NCI-H460 (cell line): Measurements from ENCODE around the gene CXADR. TPM values are rescaled to one million over a fixed set of nuclear protein-coding genes. Genes with fewer than 3 reads are reported as not detected.

Source experiments
- DNase-seq: peaks from one replicate; pipeline ENCODE4 v3.0.0-alpha.2; 2016; ENCODE audit warnings: low read depth; ENCODE audit errors: extremely low read depth
- total RNA-seq: library from RNA; depleted of rRNA; stranded (reverse); fragments of >200 nt; shearing (Covaris generic); gene quantifications from 2 replicates; pipeline ENCODE4 v1.2.3, GENCODE V29; 2014

Gene CXADR
- total RNA-seq, 1 experiment from 2014 or later = 25.8 TPM

DNA sequence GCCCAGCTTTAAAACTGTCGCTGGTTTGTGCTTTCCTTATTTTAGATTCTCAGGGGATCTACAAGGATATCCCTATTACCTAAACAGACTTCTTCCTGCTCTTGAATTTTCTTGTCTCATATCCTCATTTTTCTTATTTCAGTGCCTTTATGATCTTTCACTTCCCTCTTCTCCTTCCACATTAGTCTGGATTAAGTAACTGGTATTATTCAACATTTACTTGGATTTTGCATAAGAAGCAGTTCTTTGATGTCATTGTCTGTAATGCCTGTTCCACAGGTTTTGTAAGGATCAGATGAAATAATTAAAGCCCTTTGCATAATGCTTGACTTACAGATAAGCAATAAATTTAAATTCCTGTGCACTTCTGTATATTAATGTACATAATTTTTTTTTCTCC, 26.5 kb downstream of the CXADR start:
- no peak for DNase-seq

DNA sequence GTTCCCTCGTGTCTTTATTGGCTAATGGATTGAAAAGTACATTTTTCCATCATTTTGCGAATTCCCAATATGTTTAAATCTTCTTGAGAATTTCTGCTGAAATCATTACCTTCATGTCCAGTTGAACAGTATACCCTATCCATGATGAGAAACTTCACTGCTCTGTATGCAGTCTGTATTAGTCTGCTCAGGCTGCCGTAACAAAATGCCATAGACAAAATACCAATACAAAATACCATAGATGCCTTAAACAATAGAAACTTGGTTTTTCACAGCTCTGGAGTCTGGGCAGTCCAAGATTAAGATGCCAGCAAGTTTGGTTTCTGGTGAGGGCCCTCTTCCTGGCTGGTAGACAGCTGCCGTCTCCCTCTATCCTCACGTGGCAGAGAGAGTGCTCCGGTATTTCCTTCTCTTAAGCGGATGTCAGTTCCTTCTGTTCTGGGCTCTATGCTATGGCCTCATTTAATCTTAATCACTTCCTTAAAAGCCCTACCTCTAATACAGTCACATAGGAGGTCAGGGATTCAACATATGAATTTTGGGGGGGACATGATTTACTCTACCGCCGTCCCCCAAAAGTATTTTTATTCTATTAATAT, 27.0 kb downstream of the CXADR start:
- no peak for DNase-seq

DNA sequence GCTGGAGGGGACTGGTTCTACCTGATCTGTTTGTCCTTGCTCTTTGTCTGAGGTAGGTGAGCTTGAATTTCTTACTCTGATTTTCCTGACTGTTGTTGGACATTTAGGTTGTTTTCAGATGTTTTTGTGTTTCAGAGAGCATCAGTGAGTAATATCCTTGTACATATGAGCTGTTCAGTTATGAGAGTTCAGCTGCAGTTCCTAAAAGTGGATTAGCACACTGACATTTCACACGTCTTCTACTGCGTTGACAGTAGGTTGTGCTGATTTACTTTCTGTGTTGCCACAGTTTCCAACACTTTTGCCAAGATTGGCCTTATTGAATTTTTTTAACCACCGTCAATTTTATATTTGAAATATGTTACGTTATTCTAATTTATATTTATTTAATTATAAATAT, 27.7 kb downstream of the CXADR start:
- DNase-seq = no peak

DNA sequence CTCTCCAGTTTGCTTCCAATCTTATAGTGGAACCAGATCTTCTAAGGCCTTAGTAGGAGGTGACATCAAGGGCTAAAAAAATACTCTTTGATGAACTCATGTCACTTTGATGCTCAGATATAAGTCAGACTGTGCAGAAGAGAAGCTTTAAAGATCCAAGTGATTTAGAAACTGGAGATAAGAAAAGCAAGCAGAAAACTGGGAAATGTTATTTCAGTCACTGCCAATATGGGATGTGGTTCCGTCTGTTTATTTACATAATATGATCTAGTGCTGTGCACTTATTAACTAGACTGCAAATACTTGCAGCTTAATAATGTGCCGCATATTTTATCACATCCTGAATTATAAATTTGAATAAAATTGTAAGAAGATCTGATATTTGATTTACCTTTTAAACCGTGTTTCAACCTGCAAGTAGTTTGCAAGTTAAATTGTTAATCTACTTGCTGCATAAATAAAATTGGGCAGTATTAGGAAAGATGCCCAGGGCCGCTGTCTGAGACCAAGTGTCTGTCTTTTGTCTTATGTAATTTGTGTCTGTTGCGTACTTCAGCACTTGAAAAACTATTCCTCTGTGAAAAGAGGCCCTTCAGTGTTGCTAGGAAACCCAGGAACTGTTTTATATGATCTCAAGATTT, 29.6 kb downstream of the CXADR start:
- no peak for DNase-seq

DNA sequence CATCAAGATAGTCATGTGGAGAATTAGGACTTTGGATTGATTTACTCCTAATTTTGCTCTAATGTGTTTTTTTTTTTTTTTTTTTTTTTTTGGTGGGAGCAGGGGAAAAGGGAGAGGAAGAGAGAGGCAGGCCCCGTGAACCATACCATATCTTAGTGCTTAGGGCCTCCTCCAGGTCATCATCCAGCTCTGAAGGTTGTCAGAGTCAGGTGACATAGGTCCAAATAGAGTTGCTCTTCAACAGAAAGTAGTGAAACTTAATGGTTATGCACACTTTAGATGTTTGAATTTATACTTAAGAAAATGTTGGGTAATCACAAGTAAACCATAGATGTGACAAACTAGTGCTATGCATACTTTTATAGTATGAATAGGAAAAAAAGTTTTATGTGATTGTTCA, 32.2 kb downstream of the CXADR start:
- no peak for DNase-seq

DNA sequence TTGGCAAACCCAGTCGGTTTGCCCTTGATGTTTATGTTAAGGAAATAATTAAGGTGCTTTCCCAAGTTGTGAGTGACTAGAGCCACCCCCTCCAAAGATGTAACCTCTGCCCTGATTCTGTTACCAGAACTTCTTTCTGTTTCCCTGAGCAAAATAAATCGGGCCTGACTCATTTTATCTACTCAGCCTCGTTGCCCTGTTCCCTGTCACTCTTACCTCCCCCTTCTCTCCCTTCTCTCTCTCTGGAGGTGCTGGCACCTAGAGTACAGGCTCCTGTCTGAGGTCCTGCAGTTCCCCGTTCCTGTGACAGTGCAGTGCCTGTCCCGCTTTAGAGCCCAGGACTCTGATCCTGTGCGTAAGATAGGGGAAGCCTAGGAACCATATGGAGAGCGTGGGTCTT, 35.4 kb downstream of the CXADR start:
- DNase-seq = no peak

DNA sequence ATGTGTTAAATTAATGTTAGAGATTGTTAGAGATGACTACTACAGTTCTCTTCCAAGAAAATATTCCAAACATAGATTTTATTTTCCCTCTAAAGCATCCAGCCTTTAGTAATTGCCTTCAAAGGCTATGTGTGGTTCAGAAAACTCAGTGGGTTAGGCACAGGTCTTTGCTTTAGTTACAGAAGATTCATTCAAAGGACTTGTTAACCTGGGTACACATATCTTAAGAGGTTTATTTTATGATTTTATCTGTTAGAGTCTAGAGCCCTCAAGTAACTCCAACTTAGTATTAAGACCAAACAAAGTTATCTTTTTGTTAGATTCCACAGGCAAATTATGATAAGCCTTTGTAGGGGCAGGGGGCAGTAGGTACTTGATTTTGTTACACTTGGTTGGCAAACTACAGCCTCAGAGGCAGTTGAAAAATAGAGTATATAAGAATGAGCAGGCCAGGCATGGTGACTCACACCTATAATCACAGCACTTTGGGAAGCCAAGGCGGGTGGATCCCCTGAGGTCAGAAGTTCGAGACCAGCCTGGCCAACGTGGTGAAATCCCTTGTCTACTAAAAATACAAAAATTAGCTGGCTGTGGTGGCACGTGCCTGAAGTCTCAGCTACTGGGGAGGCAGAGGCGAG, 37.9 kb downstream of the CXADR start:
- DNase-seq = no peak

DNA sequence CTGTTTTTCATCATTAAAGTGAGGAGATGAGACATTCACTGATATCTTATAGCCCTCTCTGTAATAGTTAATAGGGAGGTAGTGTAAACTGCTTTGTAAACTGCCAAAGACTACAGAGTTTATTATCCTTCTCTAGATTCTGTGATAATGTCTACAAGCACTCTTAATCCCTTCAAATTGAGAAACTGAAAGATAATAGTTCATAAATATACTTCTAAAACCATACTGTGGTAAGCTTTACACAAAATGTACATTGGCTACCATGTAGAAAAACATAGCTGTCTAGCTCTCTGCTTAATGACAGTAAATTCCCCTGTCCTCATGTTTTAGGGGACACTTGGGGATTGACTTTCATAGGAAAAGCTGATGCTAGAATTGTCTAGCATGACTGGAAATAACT, 39.6 kb downstream of the CXADR start:
- DNase-seq = no peak

DNA sequence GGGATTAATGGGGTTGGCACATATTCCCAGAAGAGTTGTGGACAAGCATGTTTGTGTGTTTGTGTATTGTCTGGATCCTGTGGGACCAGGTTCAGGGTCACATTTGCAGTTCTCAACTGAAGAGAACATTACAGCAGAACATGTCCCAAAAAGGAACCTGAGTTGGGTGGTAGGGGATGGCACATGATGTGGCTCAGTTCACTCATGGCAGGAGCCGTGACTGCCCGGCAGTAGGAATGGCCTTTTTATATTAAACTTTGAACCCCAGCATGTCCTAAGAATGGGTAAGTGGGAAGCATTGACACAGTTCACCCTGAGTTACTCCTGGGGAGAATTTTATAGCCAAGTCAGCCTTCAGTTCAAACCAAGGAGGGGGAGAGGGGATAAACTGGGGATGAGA, 41.3 kb downstream of the CXADR start:
- DNase-seq = no peak

DNA sequence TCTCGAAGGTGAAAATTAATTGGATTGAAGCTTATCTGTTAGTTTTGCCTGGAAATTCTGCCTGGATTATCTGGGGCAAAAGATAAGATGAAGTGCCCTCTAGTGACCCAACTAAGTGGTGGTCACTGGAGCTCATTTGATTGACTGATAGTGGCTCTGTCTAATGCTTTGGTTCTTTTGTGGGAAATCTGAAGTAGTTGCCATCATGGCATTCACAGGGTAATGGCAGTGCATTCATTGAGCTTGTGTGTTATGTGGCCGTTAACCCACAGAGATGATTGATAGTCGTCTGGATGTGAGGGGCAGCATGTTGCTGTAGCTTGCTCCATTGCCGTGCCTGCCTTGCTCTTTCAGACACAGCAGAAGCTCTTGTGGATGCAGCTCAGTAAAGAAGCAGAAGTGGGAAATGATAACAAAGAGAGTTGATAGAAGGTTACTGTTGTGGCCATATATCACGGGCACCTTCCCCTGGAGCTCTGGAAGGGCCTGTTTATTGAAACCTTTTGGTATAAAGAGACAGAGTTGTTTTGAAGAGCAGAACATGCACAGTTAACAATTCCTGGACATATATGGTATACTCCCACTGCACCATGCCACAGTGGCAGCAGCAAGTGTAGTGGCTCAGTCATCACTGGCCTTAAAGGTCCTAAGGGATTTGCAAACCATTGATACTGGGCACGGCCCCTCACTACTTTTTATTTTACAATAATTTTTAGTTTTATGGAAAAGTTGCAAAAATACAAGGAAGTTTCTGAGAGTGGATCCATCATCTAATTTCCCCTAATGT, 42.0 kb downstream of the CXADR start:
- peak; percentile 33 for DNase-seq

DNA sequence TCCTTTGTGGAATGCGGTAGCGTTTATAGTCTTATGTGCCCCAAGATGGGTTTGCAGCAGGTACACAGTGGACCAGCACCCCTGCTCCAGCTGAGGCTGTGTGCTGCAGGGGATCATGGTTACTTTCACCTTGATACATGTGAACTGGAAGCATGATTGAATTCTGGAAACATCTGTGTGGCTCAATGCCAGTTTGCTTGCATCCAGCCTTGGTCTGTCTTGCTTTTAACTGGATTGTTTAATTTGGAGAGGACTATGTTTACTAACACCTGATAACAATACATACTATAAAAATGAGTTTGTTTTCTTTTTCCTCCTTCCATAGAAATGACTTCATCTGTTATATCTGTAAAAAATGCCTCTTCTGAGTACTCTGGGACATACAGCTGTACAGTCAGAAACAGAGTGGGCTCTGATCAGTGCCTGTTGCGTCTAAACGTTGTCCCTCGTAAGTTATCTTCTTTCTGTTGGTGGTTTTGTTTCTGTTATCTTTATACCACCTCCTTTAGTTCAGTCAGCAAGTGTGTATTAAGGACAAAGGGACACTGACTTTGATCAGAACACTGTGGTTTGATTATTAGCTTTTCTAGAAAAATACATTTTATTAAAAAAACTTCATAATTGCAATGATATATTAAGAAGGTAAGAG, 47.7 kb downstream of the CXADR start:
- DNase-seq = no peak

DNA sequence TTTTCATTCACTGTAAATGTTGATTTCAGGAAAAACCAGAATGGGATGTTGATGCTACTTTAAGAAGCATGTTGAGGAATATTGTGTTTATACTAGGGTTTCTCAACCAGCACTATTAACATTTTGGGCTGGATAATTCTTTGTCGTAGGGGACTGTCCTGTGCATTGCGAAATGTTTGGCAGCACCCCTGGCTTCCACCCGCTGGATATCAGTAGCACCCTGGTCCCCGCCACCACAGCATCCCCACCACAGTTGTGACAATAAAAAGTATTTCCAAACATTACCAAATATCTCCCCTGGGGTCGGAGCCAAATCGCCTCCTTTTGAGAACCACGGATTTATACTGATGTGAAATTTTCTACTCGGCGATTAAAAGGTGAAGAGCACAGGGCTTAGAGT, 57.9 kb downstream of the CXADR start:
- DNase-seq = no peak

DNA sequence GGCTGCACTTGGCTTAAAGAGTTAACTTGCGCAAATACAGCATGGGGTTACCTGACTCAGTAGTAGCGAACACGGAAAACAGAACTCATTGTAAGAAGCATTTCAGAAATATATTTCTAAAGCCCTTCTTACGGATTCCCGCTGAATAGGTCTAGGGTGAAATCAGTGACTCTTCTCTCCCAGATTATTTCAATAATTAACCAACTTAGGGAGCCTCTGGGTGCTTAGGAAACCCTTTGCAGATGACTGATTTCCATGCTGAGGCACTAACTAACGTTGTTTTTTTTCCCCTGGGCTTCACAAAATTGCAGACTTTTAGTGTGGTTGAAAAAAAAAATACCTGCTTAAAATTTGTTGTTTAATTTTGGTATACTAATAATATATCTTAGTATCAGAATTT, 59.6 kb downstream of the CXADR start:
- no peak for DNase-seq

DNA sequence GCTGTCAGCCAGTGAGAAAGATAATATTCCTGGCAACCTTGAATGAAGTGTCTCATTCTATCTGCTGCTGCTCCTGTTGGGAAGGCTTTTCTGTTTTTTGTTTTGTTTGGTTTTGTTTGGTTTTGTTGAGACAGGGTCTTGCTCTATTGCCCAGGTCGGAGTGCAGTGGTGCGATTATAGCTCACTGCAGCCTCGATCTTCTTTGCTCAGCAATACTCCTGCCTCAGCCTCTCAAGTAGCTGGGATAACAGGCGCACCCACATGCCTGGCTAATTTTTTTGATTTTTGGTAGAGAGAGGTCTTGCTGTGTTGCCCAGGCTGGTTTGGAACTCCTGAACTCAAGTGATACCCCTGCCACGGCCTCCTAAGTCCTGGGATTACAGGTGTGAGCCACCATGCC, 62.2 kb downstream of the CXADR start:
- DNase-seq = no peak

DNA sequence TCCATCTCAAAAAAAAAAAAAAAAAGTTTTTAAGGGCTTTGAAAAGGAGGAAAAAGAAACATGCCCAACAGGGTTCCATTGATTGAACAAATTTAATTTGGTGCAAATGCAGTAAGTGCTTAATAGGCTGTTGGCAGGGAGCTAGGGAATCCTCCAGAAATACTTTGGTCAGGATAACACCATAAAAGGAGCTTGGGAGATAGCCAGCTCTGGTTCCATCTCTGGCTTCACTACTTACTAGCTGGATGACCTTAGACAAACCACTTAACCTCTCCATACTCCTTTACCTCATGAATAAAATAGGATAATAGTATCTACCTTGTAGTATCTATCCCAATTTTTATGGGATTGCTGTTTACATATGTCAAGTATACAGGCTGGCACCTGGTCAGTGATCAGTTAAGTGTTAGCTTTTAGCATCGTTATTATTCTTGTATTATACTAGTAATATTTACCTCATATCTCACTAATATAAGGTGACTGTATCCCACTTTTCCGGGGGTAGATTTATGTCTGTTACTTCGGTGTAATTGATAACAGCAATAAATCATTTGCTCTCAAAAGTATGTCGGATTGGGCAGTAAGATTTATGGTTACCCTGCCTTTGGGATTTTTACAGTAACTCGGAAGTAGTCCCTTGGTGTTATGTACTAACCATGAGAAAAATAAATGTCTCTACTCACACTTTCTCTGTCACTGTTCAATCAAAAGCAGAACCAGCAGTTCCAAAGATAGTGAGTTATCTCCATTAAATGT, 63.4 kb downstream of the CXADR start:
- no peak for DNase-seq

DNA sequence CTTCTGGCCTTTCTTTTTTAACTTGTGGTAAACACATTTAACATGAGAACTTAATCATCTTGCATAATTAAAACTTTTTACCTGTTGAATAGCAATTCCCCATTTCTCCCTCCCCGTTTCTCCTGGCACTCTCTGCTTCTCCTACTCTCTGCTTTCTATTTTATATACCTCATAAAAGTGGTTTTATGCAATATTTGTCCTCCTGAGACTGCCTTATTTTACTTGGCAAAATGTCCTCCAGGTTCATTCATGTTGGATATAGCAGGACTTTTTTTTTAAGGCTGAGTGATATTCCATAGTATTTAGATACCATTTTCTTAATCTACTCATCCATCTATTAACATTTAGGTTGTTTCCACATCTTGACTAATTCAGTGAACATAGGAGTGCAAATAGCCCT, 64.9 kb downstream of the CXADR start:
- DNase-seq = no peak

DNA sequence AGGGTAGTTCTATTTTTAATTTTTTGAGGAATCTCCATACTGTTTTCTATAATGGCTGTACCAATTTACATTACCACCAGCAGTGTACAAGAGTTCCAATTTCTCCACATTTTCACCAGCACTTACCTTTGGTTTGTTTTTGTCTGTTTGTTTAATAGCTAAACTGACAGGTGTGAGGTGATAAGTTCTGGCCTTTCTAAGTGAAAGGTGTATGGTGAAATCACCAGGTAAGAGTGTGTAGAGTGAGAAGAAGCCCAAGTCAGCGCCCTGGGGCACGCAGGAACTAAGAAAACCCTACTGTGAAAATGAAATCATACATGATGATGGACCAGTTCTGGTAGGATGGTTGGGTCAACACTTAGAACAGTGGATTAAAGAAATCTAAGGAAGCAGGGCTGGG, 65.3 kb downstream of the CXADR start:
- no peak for DNase-seq

DNA sequence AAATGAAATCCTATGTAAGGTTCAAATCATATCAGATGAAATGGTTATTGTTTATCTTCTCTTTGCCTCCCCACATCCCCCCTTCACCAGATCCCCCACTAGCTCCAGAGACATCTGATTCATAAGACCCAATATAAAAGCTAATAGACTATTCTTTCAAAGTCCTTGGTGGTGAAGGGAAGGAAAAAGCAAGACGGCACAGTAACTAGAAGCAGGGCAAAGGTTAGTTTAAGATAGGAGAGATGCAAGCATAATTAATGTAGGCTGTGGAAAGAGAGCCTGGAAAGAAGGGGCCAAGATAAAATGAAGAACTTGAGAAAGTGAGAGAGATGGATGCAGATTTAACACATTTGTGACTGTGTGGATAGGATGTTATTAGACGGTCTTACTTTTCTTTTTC, 66.0 kb downstream of the CXADR start:
- no peak for DNase-seq

DNA sequence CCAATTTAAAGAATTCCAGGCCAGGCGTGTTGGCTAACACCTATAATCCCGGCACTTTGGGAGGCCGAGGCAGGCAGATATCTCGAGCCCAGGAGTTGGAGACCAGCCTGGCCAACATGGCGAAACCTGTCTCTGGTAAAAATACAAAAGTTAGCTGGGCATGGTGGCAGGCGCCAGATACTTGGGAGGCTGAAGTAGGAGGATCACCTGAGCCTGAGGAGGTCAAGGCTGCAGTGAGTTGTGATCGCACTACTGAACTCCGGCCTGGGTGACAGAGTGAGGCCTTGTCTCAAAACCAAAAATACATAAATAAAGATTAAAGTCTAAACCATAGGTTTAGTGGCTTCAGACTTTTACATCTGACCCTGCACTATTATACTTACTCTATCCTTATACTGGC, 67.5 kb downstream of the CXADR start:
- no peak for DNase-seq

DNA sequence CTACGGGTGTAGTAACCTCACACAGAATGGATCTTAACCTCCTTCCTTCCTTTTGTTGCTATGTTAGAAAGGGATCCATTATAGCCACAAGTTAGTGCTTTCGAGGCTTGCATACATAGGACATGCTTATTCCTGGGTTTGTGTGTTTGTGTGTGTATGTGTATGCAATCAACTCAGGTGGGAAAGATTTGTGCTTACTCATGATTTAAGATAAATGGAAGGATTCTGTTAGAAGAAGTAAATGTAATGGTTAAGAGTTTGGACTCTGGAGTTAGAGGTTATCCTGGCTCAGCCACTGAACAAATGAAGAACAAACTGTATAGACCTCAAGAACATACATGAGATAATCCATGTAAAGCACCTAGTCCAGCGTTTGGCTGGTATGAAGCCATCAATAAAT, 71.1 kb downstream of the CXADR start:
- no peak for DNase-seq
